IMR-90 (cell line): ENCODE results near the gene COG4. TPM values are rescaled to one million over a fixed set of nuclear protein-coding genes. Genes with fewer than 3 reads are reported as not detected.

Experiments used
- ATAC-seq: fragments of 200-7000 bp; cut with Tn5 transposase; 2 replicates; pipeline ENCODE4 v1.9.1; 2020; ENCODE audit warnings: low read depth, mild to moderate bottlenecking, moderate library complexity
- BruUV-seq: library from RNA; stranded (reverse); fragments of 400-500 nt; replicated peaks from 2 replicates; lab custom pipeline; 2021; lab: Mats Ljungman, UMichigan
- CTCF ChIA-PET: fragments of 300-600 bp; formaldehyde crosslinking; extraction: SDS; loops from one replicate; lab custom pipeline; 2021; ENCODE audit warnings: antibody characterized with exemption; lab: Yijun Ruan, JAX
- POLR2A ChIA-PET: fragments of 300-600 bp; sonication (Branson Sonifier 250); formaldehyde crosslinking; loops from one replicate; lab custom pipeline; 2022; ENCODE audit warnings: antibody characterized with exemption; ENCODE audit not compliant: unreplicated experiment; lab: Charles Lee
- DNase-seq: peaks from one replicate; pipeline ENCODE4 v3.0.0; 2013
- H2AFZ ChIP-seq: replicated peaks from 2 replicates; pipeline ENCODE3; 2013; ENCODE audit warnings: low read length, mild to moderate bottlenecking; ENCODE audit not compliant: poor library complexity
- H2AK5ac ChIP-seq: 2 replicates; pipeline ENCODE4 v1.6.1; 2013; ENCODE audit warnings: low read depth, low read length, inconsistent platforms
- H2AK9ac ChIP-seq: replicated peaks from 2 replicates; pipeline ENCODE3; 2013; ENCODE audit warnings: mild to moderate bottlenecking, low read depth, low read length, moderate library complexity; ENCODE audit not compliant: poor library complexity
- H2BK120ac ChIP-seq: 2 replicates; pipeline ENCODE4 v1.6.1; 2013; ENCODE audit warnings: low read depth, low read length, inconsistent platforms
- H2BK15ac ChIP-seq: 3 replicates; pipeline ENCODE4 v1.6.1; 2013; ENCODE audit warnings: low read depth, low read length, inconsistent platforms
- H2BK20ac ChIP-seq: 2 replicates; pipeline ENCODE4 v1.6.1; 2013; ENCODE audit warnings: low read depth, mild to moderate bottlenecking, inconsistent platforms, low read length, moderate library complexity
- H2BK5ac ChIP-seq: 2 replicates; pipeline ENCODE4 v1.6.1; 2013; ENCODE audit warnings: mild to moderate bottlenecking, low read depth, low read length, inconsistent platforms; ENCODE audit not compliant: poor library complexity, severe bottlenecking
- H3K14ac ChIP-seq: replicated peaks from 2 replicates; pipeline ENCODE4 v1.6.1; 2013; ENCODE audit warnings: low read depth, low read length, inconsistent platforms
- H3K18ac ChIP-seq: 2 replicates; pipeline ENCODE4 v1.6.1; 2013; ENCODE audit warnings: low read depth, low read length, control low read depth
- H3K23ac ChIP-seq: 2 replicates; pipeline ENCODE4 v1.6.1; 2013; ENCODE audit warnings: low read depth, low read length, inconsistent platforms
- H3K27ac ChIP-seq: 2 replicates; pipeline ENCODE4 v1.5.1; 2013; ENCODE audit warnings: mild to moderate bottlenecking, control low read depth, low read length; ENCODE audit not compliant: insufficient read depth
- H3K27me3 ChIP-seq: 2 replicates; pipeline ENCODE4 v1.6.1; 2013; ENCODE audit warnings: low read length; ENCODE audit not compliant: control insufficient read depth, insufficient read depth
- H3K36me3 ChIP-seq: 2 replicates; pipeline ENCODE4 v1.6.1; 2013; ENCODE audit warnings: low read length, mixed read lengths; ENCODE audit not compliant: control insufficient read depth, insufficient read depth
- H3K4ac ChIP-seq: 2 replicates; pipeline ENCODE4 v1.6.1; 2013; ENCODE audit warnings: low read depth, low read length, inconsistent platforms
- H3K4me1 ChIP-seq: 2 replicates; pipeline ENCODE4 v1.6.1; 2013; ENCODE audit warnings: low read length, mixed read lengths; ENCODE audit not compliant: control insufficient read depth, insufficient read depth
- H3K4me2 ChIP-seq: 2 replicates; pipeline ENCODE4 v1.6.1; 2013; ENCODE audit warnings: low read depth, mild to moderate bottlenecking, control low read depth, low read length, moderate library complexity
- H3K4me3 ChIP-seq: 2 replicates; pipeline ENCODE4 v1.5.1; 2013; ENCODE audit warnings: low read depth, mild to moderate bottlenecking, control low read depth, low read length, moderate library complexity; ENCODE audit not compliant: insufficient read depth
- H3K56ac ChIP-seq: 2 replicates; pipeline ENCODE4 v1.6.1; 2013; ENCODE audit warnings: low read length, inconsistent platforms; ENCODE audit not compliant: insufficient read depth; ENCODE audit errors: extremely low read depth
- H3K79me1 ChIP-seq, 2 experiments: 2 replicates each; pipeline ENCODE4 v1.6.1; 2013; ENCODE audit warnings: low read length in 2 of 2, inconsistent platforms in 1 of 2, low read depth in 1 of 2
- H3K9ac ChIP-seq: 2 replicates; pipeline ENCODE4 v1.6.1; 2013; ENCODE audit warnings: low read depth, low read length, control low read depth
- H3K9me1 ChIP-seq: 2 replicates; pipeline ENCODE4 v1.6.1; 2013; ENCODE audit warnings: low read length, inconsistent platforms; ENCODE audit not compliant: insufficient read depth
- H3K9me3 ChIP-seq: 2 replicates; pipeline ENCODE4 v1.6.1; 2013; ENCODE audit warnings: low read length; ENCODE audit not compliant: control insufficient read depth, insufficient read depth
- H4K20me1 ChIP-seq: 2 replicates; pipeline ENCODE4 v1.6.1; 2013; ENCODE audit warnings: low read length, inconsistent platforms; ENCODE audit not compliant: insufficient read depth
- H4K5ac ChIP-seq: 2 replicates; pipeline ENCODE4 v1.6.1; 2013; ENCODE audit warnings: mild to moderate bottlenecking, low read depth, low read length, control low read depth
- H4K8ac ChIP-seq, 2 experiments: 2 replicates each; pipeline ENCODE4 v1.6.1; 2013; ENCODE audit warnings: low read depth in 2 of 2, low read length in 2 of 2, control low read depth in 1 of 2, inconsistent platforms in 1 of 2
- H4K91ac ChIP-seq: 2 replicates; pipeline ENCODE4 v1.6.1; 2013; ENCODE audit warnings: low read depth, low read length, inconsistent platforms; ENCODE audit not compliant: insufficient read depth
- BHLHE40 ChIP-seq: fragments of 150-350 bp; IDR thresholded peaks from 2 replicates; pipeline ENCODE4 v1.6.1; 2016; ENCODE audit warnings: mild to moderate bottlenecking, low read depth, low read length
- CEBPB ChIP-seq: IDR thresholded peaks from 2 replicates; pipeline ENCODE4 v1.6.1; 2012; ENCODE audit warnings: low read depth, low read length, improper control_type of control experiment
- CTCF ChIP-seq: conservative IDR thresholded peaks from 2 replicates; pipeline ENCODE4 v1.5.1; 2012; ENCODE audit warnings: mild to moderate bottlenecking, low read depth, low read length, improper control_type of control experiment
- FOS ChIP-seq: fragments of 150-350 bp; IDR thresholded peaks from 2 replicates; pipeline ENCODE4 v1.6.1; 2016; ENCODE audit warnings: low read depth, low read length
- MAZ ChIP-seq: IDR thresholded peaks from 2 replicates; pipeline ENCODE4 v1.6.1; 2012; ENCODE audit warnings: low read depth, mild to moderate bottlenecking, low read length, improper control_type of control experiment, moderate library complexity, borderline replicate concordance
- MXI1 ChIP-seq: IDR thresholded peaks from 2 replicates; pipeline ENCODE4 v1.6.1; 2012; ENCODE audit warnings: low read depth, mild to moderate bottlenecking, low read length, moderate library complexity, borderline replicate concordance
- NFE2L2 ChIP-seq: fragments of 150-350 bp; IDR thresholded peaks from 2 replicates; pipeline ENCODE4 v1.6.1; 2016; ENCODE audit warnings: low read depth, mild to moderate bottlenecking, low read length
- POLR2A ChIP-seq: IDR thresholded peaks from 2 replicates; pipeline ENCODE4 v1.6.1; 2012; ENCODE audit warnings: mild to moderate bottlenecking, low read depth, low read length
- RCOR1 ChIP-seq: IDR thresholded peaks from 2 replicates; pipeline ENCODE4 v1.6.1; 2012; ENCODE audit warnings: mild to moderate bottlenecking, low read length, improper control_type of control experiment; ENCODE audit not compliant: insufficient replicate concordance
- SMC3 ChIP-seq: fragments of 150-350 bp; IDR thresholded peaks from 2 replicates; pipeline ENCODE4 v1.6.1; 2016; ENCODE audit warnings: low read depth, mild to moderate bottlenecking, antibody characterized with exemption, low read length, moderate library complexity
- USF2 ChIP-seq: fragments of 150-350 bp; IDR thresholded peaks from 2 replicates; pipeline ENCODE4 v1.6.1; 2017; ENCODE audit warnings: mild to moderate bottlenecking, antibody characterized with exemption, low read length, low read depth
- WGBS, 2 experiments: methylation state at CpG; one replicate each; pipeline versions ENCODE4 v1.1.5 to v1.1.7; 2013; ENCODE audit warnings: missing lambda C conversion rate in 2 of 2; ENCODE audit not compliant: insufficient read length in 1 of 2; ENCODE audit errors: extremely low coverage in 2 of 2; 5-methylcytosine and 5-hydroxymethylcytosine counted together
- dilution Hi-C: fragments of 300-500 bp; cut with HindIII; formaldehyde crosslinking; loops from one replicate; pipeline ENCODE4 v1.14.3; 2018; ENCODE audit warnings: low sequenced_read_pairs; ENCODE audit not compliant: unreplicated experiment
- in situ Hi-C: fragments of 300-500 bp; cut with MboI; formaldehyde crosslinking; loops from 3 replicates; pipeline ENCODE4 v1.14.3; 2019; ENCODE audit warnings: low sequenced_read_pairs, inconsistent platforms, mixed read lengths
- intact Hi-C: fragments of 100-400 bp; cut with micrococcal nuclease; formaldehyde crosslinking; loops from 2 replicates; pipeline ENCODE4 v1.10.0; 2022
- polyA plus RNA-seq, 3 experiments: library from polyadenylated mRNA; depleted of rRNA; stranded (reverse); fragments of >200 nt; gene quantifications; 2 replicates each; pipeline ENCODE4 v1.2.3, GENCODE V29; 2012; ENCODE audit warnings: low replicate concordance in 1 of 3
- total RNA-seq: library from RNA; depleted of rRNA; stranded (reverse); fragments of >200 nt; gene quantifications from 2 replicates; pipeline ENCODE4 v1.2.3, GENCODE V29; 2012
- TF ChIP-seq, protein P1 (sequence below): fragments of 150-350 bp; IDR thresholded peaks from 2 replicates; pipeline ENCODE4 v1.6.1; 2016; ENCODE audit warnings: low read depth, mild to moderate bottlenecking, low read length, moderate library complexity, borderline replicate concordance

Gene COG4
- total and polyA plus RNA-seq, 2 of the 4 experiments (the other 2 are of a cell fraction): 47.5 to 96.1 TPM

GRCh38 chr16:70453117-70453891 is 70.0 kb downstream of the COG4 start:
- no peak for TF ChIP-seq CEBPB
- TF ChIP-seq RCOR1: no peak
- TF ChIP-seq MAZ: no peak
- TF ChIP-seq USF2: no peak
- TF ChIP-seq NFE2L2: no peak
- no peak for TF ChIP-seq SMC3
- no peak for TF ChIP-seq MXI1
- TF ChIP-seq POLR2A: no peak
- no peak for TF ChIP-seq CTCF
- TF ChIP-seq FOS: no peak
- no peak for TF ChIP-seq BHLHE40
- TF ChIP-seq, protein P1, sequence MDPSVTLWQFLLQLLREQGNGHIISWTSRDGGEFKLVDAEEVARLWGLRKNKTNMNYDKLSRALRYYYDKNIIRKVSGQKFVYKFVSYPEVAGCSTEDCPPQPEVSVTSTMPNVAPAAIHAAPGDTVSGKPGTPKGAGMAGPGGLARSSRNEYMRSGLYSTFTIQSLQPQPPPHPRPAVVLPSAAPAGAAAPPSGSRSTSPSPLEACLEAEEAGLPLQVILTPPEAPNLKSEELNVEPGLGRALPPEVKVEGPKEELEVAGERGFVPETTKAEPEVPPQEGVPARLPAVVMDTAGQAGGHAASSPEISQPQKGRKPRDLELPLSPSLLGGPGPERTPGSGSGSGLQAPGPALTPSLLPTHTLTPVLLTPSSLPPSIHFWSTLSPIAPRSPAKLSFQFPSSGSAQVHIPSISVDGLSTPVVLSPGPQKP: no peak
- in situ Hi-C loops (no loop called here), intact Hi-C loops (no loop called here), dilution Hi-C loops (no loop called here)
- no peaks in the 10 kb centered on the region for H4K20me1 ChIP-seq
- H3K14ac ChIP-seq: peak overlapping the region; percentile 90; the same call in 1 of the 2 replicates
- no TSS peak for BruUV-seq
- H2BK5ac ChIP-seq: no peak overlapping the region
- peak overlapping the region; percentile 97; the same call in 1 of the 2 replicates for H3K4me2 ChIP-seq
- peaks cover 3 to 12% of the 10 kb centered on the region in 2 experiments; a peak in 3 of 4 replicates for H3K79me1 ChIP-seq
- H2AFZ ChIP-seq: peak overlapping the region; percentile 9
- H2BK15ac ChIP-seq: no peak overlapping the region
- ChIA-PET CTCF (interaction anchor here (0.8 to 1.1 kb wide), 2 partner anchors 15 to 17 kb away, joined by 3 to 4 read pairs; no protein-coding TSS in a partner anchor), POLR2A (interaction anchor here (0.6 to 0.7 kb wide), 2 partner anchors 11 to 34 kb away, joined by 8 to 22 read pairs; no protein-coding TSS in a partner anchor)
- H2AK9ac ChIP-seq: no peak overlapping the region
- H2AK5ac ChIP-seq: no peak overlapping the region
- H3K4me3 ChIP-seq: peak overlapping the region; percentile 79; the same call in 1 of the 2 replicates
- H3K27me3 ChIP-seq: no peaks in the 10 kb centered on the region
- H3K9me3 ChIP-seq: no peaks in the 10 kb centered on the region
- H2BK20ac ChIP-seq: no peak overlapping the region
- ATAC-seq (no peak), DNase-seq (no peak)
- H3K36me3 ChIP-seq: no peaks in the 10 kb centered on the region
- no peak overlapping the region; the same call in 1 of the 2 replicates for H3K23ac ChIP-seq
- peak overlapping the region; percentile 99 for H4K5ac ChIP-seq
- no peak overlapping the region for H3K56ac ChIP-seq
- peak overlapping the region; percentile 54; the same call in 1 of the 2 replicates for H4K91ac ChIP-seq
- peaks cover 5% of the 10 kb centered on the region for H3K4me1 ChIP-seq
- no peak overlapping the region for H2BK120ac ChIP-seq
- H3K18ac ChIP-seq: no peak overlapping the region
- H3K9ac ChIP-seq: no peak overlapping the region
- peak overlapping the region; percentile 71; the same call in 1 of the 2 replicates for H3K4ac ChIP-seq
- peak overlapping the region; percentile 92 to 98 for H4K8ac ChIP-seq
- H3K9me1 ChIP-seq: no peaks in the 10 kb centered on the region
- no peak overlapping the region for H3K27ac ChIP-seq
- WGBS, 2 experiments: 98% methylated on average over 10 of the region's 11 CpGs; no CpG with 5 or more reads in 1 of the 2 experiments
